GM12865 (cell line): ENCODE data around the gene ZNF609.

ENCODE experiments used
- DNase-seq: peaks from one replicate; pipeline ENCODE4 v3.0.0; 2010; ENCODE audit warnings: low read depth
- H3K4me3 ChIP-seq: 2 replicates; pipeline ENCODE4 v1.5.1; 2011; ENCODE audit warnings: mild to moderate bottlenecking, low read depth, low read length, control low read depth
- CTCF ChIP-seq: IDR thresholded peaks from 2 replicates; pipeline ENCODE4 v1.5.1; 2011; ENCODE audit warnings: low read length, control low read depth, low read depth, inconsistent platforms; ENCODE audit not compliant: insufficient read depth; ENCODE audit errors: missing control alignments

Gene ZNF609

GRCh38 chr15:64460206-64460723 lies at the start of gene ZNF609:
Gene ZNF609 (plus strand): TSS chr15:64460578. CDS start chr15:64499420, 38,842 bp downstream.
- peak within 1 kb of the TSS; percentile 83 for H3K4me3 ChIP-seq
- TF ChIP-seq CTCF, result no peak
- peak; percentile 94 for DNase-seq

GRCh38 chr15:64412216-64412615 lies 48.2 kb upstream of the ZNF609 start:
- H3K4me3 ChIP-seq, result no peak overlapping the region
- TF ChIP-seq CTCF, result no peak
- DNase-seq, result no peak

GRCh38 chr15:64422697-64423096 lies 37.7 kb upstream of the ZNF609 start:
- no peak for TF ChIP-seq CTCF
- no peak overlapping the region for H3K4me3 ChIP-seq
- DNase-seq, result no peak

GRCh38 chr15:64423970-64424369 lies 36.4 kb upstream of the ZNF609 start:
- peak; percentile 23 for DNase-seq
- H3K4me3 ChIP-seq, result no peak overlapping the region
- TF ChIP-seq CTCF, result no peak

- TF ChIP-seq CTCF, result no peak
- no peak for DNase-seq
- no peak overlapping the region for H3K4me3 ChIP-seq
Observed at GRCh38 chr15:64425221-64425620, 35.2 kb upstream of the ZNF609 start.

GRCh38 chr15:64426845-64427465 lies 33.4 kb upstream of the ZNF609 start:
- peak; percentile 28 for DNase-seq
- TF ChIP-seq CTCF, result no peak
- no peak overlapping the region for H3K4me3 ChIP-seq

GRCh38 chr15:64429448-64429847 lies 30.9 kb upstream of the ZNF609 start:
- TF ChIP-seq CTCF, result no peak
- H3K4me3 ChIP-seq, result no peak overlapping the region
- DNase-seq, result no peak
